Common myeloid progenitor, CD34-positive (primary cell): ENCODE data around the gene COL27A1.

Experiments
- CTCF ChIA-PET: fragments of 350-600 bp; sonication (Branson Sonifier 250); formaldehyde crosslinking; loops from one replicate; lab custom pipeline; 2021; ENCODE audit warnings: antibody characterized with exemption; lab: Charles Lee
- POLR2A ChIA-PET: fragments of 350-600 bp; sonication (Branson Sonifier 250); formaldehyde crosslinking; loops from one replicate; lab custom pipeline; 2021; ENCODE audit warnings: antibody characterized with exemption; lab: Charles Lee
- DNase-seq, 3 donors: peaks; one replicate each; pipeline versions ENCODE4 v3.0.0 to v3.0.0-alpha.2; 2013
- H3K27ac ChIP-seq, 2 experiments: 1 replicate in 1 of 2; 2 replicates in 1 of 2; pipeline ENCODE4 v1.7.0; 2013; ENCODE audit warnings: inconsistent platforms in 2 of 2, low read length in 2 of 2, mild to moderate bottlenecking in 2 of 2, low read depth in 1 of 2, moderate library complexity in 1 of 2; ENCODE audit not compliant: severe bottlenecking in 2 of 2, insufficient read depth in 1 of 2, poor library complexity in 1 of 2
- H3K27me3 ChIP-seq, 5 experiments: replicated peaks in 2 of 5; 1 replicate in 3 of 5; 2 replicates in 2 of 5; pipeline versions ENCODE4 v1.6.1 to v1.7.0; 2013; ENCODE audit warnings: low read length in 4 of 5, mild to moderate bottlenecking in 2 of 5, moderate library complexity in 2 of 5, inconsistent platforms in 1 of 5; ENCODE audit not compliant: insufficient read depth in 5 of 5, control insufficient read depth in 4 of 5
- H3K36me3 ChIP-seq, 4 experiments: 1 replicate in 2 of 4; 2 replicates in 2 of 4; pipeline versions ENCODE4 v1.6.1 to v1.7.0; 2013; ENCODE audit warnings: low read length in 3 of 4, control low read depth in 1 of 4, mild to moderate bottlenecking in 1 of 4; ENCODE audit not compliant: control insufficient read depth in 4 of 4, insufficient read depth in 4 of 4
- H3K4me1 ChIP-seq, 4 experiments: 1 replicate in 3 of 4; 2 replicates in 1 of 4; pipeline versions ENCODE4 v1.6.1 to v1.7.1; 2013; ENCODE audit warnings: low read length in 3 of 4, mild to moderate bottlenecking in 3 of 4, control low read depth in 1 of 4, inconsistent platforms in 1 of 4, moderate library complexity in 1 of 4; ENCODE audit not compliant: control insufficient read depth in 4 of 4, insufficient read depth in 4 of 4; ENCODE audit errors: control extremely low read depth in 1 of 4
- H3K4me3 ChIP-seq, 7 experiments: 1 replicate in 4 of 7; 2 replicates in 3 of 7; pipeline versions ENCODE4 v1.5.1 to v1.7.0; 2013; ENCODE audit warnings: mild to moderate bottlenecking in 7 of 7, low read length in 6 of 7, moderate library complexity in 6 of 7, inconsistent platforms in 2 of 7, low read depth in 2 of 7, control low read depth in 1 of 7; ENCODE audit not compliant: insufficient read depth in 4 of 7, control insufficient read depth in 1 of 7; ENCODE audit errors: extremely low read depth in 1 of 7
- H3K9me3 ChIP-seq, 5 experiments: 1 replicate in 4 of 5; 2 replicates in 1 of 5; pipeline versions ENCODE4 v1.6.1 to v1.7.1; 2013; ENCODE audit warnings: low read length in 4 of 5, mild to moderate bottlenecking in 2 of 5, inconsistent platforms in 1 of 5, low read depth in 1 of 5, moderate library complexity in 1 of 5; ENCODE audit not compliant: control insufficient read depth in 4 of 5, insufficient read depth in 2 of 5; ENCODE audit errors: control extremely low read depth in 1 of 5
- WGBS: methylation state at CpG from one replicate; pipeline ENCODE4 v1.1.5; 2013; ENCODE audit not compliant: insufficient coverage; 5-methylcytosine and 5-hydroxymethylcytosine counted together

The COL27A1 gene

GRCh38 chr9:114242837-114243236 lies 87.5 kb downstream of the COL27A1 start:
- Histone ChIP-seq H3K27ac (no peak overlapping the region), H3K36me3 (no peaks in the 10 kb centered on the region), H3K9me3 (no peaks in the 10 kb centered on the region), H3K27me3 (no peaks in the 10 kb centered on the region), H3K4me3 (no peak overlapping the region), H3K4me1 (peaks cover 0 to 12% (median 2%) of the 10 kb centered on the region in 4 experiments)
- 97% methylated on average over 6 of the region's 8 CpGs for WGBS
- DNase-seq = no peak
- ChIA-PET POLR2A (no interaction called here), CTCF (interaction anchor here (2.2 kb wide), 1 partner anchor 48 kb away, joined by 9 read pairs; no protein-coding TSS in a partner anchor)

GRCh38 chr9:114243240-114243639 lies 87.9 kb downstream of the COL27A1 start:
- no peak for DNase-seq
- POLR2A ChIA-PET = no interaction called here
- no peaks in the 10 kb centered on the region for H3K27me3 ChIP-seq
- peaks cover 0 to 12% (median 2%) of the 10 kb centered on the region in 4 experiments for H3K4me1 ChIP-seq
- H3K36me3 ChIP-seq = no peaks in the 10 kb centered on the region
- H3K4me3 ChIP-seq = no peak overlapping the region
- CTCF ChIA-PET = no interaction called here
- no peaks in the 10 kb centered on the region for H3K9me3 ChIP-seq
- WGBS = 94% methylated on average over 3 of the region's 3 CpGs
- H3K27ac ChIP-seq = no peak overlapping the region

DNA sequence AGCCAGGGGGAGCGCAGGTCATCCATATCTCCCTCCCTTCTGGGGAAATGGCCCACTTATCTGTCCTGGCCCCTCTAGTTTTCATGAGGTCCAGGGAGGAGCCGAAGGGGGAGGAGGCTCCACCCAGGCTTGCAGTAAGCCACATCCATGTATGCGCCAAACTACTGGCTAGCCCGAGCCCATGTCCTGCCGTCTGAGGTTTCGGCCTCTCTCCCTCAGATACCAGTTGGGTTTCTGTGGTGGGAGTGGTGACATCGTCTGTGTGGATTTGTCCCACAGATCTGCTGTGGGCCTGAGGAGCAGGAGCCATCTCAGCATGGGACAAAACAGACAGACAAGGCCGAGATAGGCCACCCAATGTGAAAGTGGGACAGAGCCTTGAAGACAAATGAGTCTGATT lies 89.2 kb downstream of the COL27A1 start:
- WGBS = 95% methylated on average over 4 of the region's 8 CpGs
- Histone ChIP-seq H3K27me3 (no peaks in the 10 kb centered on the region), H3K4me3 (no peak overlapping the region), H3K9me3 (no peaks in the 10 kb centered on the region), H3K36me3 (no peaks in the 10 kb centered on the region), H3K4me1 (peaks cover 0 to 12% (median 2%) of the 10 kb centered on the region in 4 experiments), H3K27ac (no peak overlapping the region)
- CTCF ChIA-PET = interaction anchor here (1.3 kb wide), 1 partner anchor 135 kb away, joined by 3 read pairs; no protein-coding TSS in a partner anchor
- POLR2A ChIA-PET = no interaction called here
- no peak for DNase-seq

GRCh38 chr9:114246558-114246957 lies 91.2 kb downstream of the COL27A1 start:
- Histone ChIP-seq H3K4me1 (no peaks in the 10 kb centered on the region), H3K4me3 (no peak overlapping the region), H3K36me3 (no peaks in the 10 kb centered on the region), H3K27ac (no peak overlapping the region), H3K27me3 (no peaks in the 10 kb centered on the region), H3K9me3 (no peaks in the 10 kb centered on the region)
- CTCF ChIA-PET = interaction anchor here (0.6 kb wide), 1 partner anchor 46 kb away, joined by 3 read pairs; no protein-coding TSS in a partner anchor
- POLR2A ChIA-PET = no interaction called here
- 98% methylated on average over 12 of the region's 12 CpGs for WGBS
- DNase-seq = no peak

DNA sequence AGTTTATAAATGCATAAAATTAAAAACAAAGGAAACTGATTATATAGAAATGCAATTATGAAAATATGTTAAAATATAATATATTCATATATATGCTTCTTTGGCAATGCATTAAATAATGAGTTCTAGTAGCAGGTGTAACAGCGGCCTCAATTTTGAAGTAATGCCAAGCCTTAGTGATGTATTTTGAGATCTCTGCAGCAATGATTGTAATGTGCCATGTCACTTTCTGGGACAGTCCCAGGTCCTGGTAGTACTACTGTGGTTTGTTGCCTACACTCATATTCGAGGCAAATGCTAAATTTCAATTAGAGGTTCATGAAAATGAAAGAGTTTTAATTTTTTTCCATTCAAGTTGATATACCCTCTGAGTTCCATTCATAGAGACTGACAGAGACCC lies 91.7 kb downstream of the COL27A1 start:
- Histone ChIP-seq H3K4me3 (no peak overlapping the region), H3K36me3 (no peaks in the 10 kb centered on the region), H3K4me1 (no peaks in the 10 kb centered on the region), H3K27ac (no peak overlapping the region), H3K27me3 (no peaks in the 10 kb centered on the region), H3K9me3 (no peaks in the 10 kb centered on the region)
- WGBS = 100% methylated on average over 2 of the region's 2 CpGs
- ChIA-PET POLR2A (no interaction called here), CTCF (no interaction called here)
- no peak for DNase-seq

GRCh38 chr9:114247491-114247890 lies 92.2 kb downstream of the COL27A1 start:
- 75% methylated on average over 5 of the region's 5 CpGs for WGBS
- ChIA-PET CTCF (no interaction called here), POLR2A (no interaction called here)
- Histone ChIP-seq H3K4me1 (no peaks in the 10 kb centered on the region), H3K4me3 (no peak overlapping the region), H3K27ac (no peak overlapping the region), H3K27me3 (no peaks in the 10 kb centered on the region), H3K9me3 (no peaks in the 10 kb centered on the region), H3K36me3 (no peaks in the 10 kb centered on the region)
- DNase-seq = no peak

DNA sequence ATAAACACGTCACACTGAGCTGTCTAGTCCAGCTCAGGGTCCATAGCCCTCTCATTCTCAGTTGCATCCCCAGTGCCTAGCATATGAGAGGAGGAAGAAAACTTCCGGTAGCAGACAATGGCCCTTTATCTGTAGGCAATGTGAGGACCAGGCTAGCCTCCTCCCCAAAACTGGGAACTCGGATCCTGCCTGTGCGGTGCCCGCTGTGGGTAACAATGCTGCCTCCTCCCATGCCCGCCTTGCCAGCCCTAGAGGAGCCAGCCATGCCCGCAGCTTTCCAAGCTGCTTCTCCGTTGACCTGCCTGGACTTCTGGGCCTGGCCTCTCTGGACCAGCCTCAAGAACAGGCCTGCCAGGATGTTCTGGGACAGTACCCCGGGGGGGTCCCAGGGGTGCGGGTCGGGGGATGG lies 93.0 kb downstream of the COL27A1 start:
- H3K36me3 ChIP-seq = no peaks in the 10 kb centered on the region
- no peaks in the 10 kb centered on the region for H3K4me1 ChIP-seq
- no peak for DNase-seq
- H3K27ac ChIP-seq = no peak overlapping the region
- no peaks in the 10 kb centered on the region for H3K27me3 ChIP-seq
- ChIA-PET CTCF (interaction anchor here (0.6 kb wide), 1 partner anchor 145 kb away, joined by 3 read pairs; no protein-coding TSS in a partner anchor), POLR2A (no interaction called here)
- no peak overlapping the region for H3K4me3 ChIP-seq
- 94% methylated on average over 8 of the region's 11 CpGs for WGBS
- H3K9me3 ChIP-seq = no peaks in the 10 kb centered on the region
